H9 (cell line): ENCODE data around the gene FOSL2. TPM values are rescaled to one million over a fixed set of nuclear protein-coding genes. Genes with fewer than 3 reads are reported as not detected.

ENCODE experiments used
- DNase-seq: peaks from one replicate; pipeline ENCODE4 v3.0.0-alpha.2; 2017
- H2AFZ ChIP-seq: one replicate; pipeline ENCODE4 v1.6.1; 2013; ENCODE audit warnings: mild to moderate bottlenecking, low read length, control low read depth, moderate library complexity
- H2AK5ac ChIP-seq: 2 replicates; pipeline ENCODE4 v1.6.1; 2013; ENCODE audit warnings: low read length, control low read depth, mixed read lengths; ENCODE audit not compliant: insufficient read length
- H2BK120ac ChIP-seq: one replicate; pipeline ENCODE4 v1.6.1; 2013; ENCODE audit warnings: low read depth, mild to moderate bottlenecking, low read length, control low read depth, inconsistent platforms; ENCODE audit not compliant: poor library complexity, severe bottlenecking
- H2BK12ac ChIP-seq: 2 replicates; pipeline ENCODE4 v1.6.1; 2013; ENCODE audit warnings: low read length, control low read depth, mixed read lengths, low read depth; ENCODE audit not compliant: insufficient read length
- H2BK15ac ChIP-seq: 2 replicates; pipeline ENCODE4 v1.6.1; 2013; ENCODE audit warnings: low read depth, low read length, control low read depth
- H2BK20ac ChIP-seq: one replicate; pipeline ENCODE4 v1.6.1; 2013; ENCODE audit warnings: low read depth, mild to moderate bottlenecking, low read length, control low read depth, inconsistent platforms; ENCODE audit not compliant: poor library complexity, severe bottlenecking
- H2BK5ac ChIP-seq: 2 replicates; pipeline ENCODE4 v1.6.1; 2013; ENCODE audit warnings: low read length, control low read depth, mixed read lengths; ENCODE audit not compliant: insufficient read length
- H3K14ac ChIP-seq: 2 replicates; pipeline ENCODE4 v1.6.1; 2013; ENCODE audit warnings: low read length, control low read depth; ENCODE audit not compliant: insufficient read depth
- H3K18ac ChIP-seq: 2 replicates; pipeline ENCODE4 v1.6.1; 2013; ENCODE audit warnings: low read depth, mild to moderate bottlenecking, mixed read lengths, low read length, control low read depth; ENCODE audit not compliant: insufficient read length
- H3K23ac ChIP-seq: 2 replicates; pipeline ENCODE4 v1.6.1; 2013; ENCODE audit warnings: low read length, control low read depth, mixed read lengths, low read depth; ENCODE audit not compliant: insufficient read length
- H3K23me2 ChIP-seq: 2 replicates; pipeline ENCODE4 v1.6.1; 2013; ENCODE audit warnings: low read depth, mild to moderate bottlenecking, mixed read lengths, low read length, control low read depth; ENCODE audit not compliant: insufficient read length, poor library complexity, severe bottlenecking
- H3K27ac ChIP-seq: 2 replicates; pipeline ENCODE4 v1.5.1; 2013; ENCODE audit warnings: low read length, control low read depth, mixed read lengths, low read depth; ENCODE audit not compliant: insufficient read length
- H3K27me3 ChIP-seq: 2 replicates; pipeline ENCODE4 v1.6.1; 2013; ENCODE audit warnings: low read length, control low read depth, inconsistent platforms; ENCODE audit not compliant: insufficient read depth
- H3K4ac ChIP-seq: 2 replicates; pipeline ENCODE4 v1.6.1; 2013; ENCODE audit warnings: low read depth, mild to moderate bottlenecking, control low read depth, inconsistent platforms, low read length, moderate library complexity
- H3K4me1 ChIP-seq: 2 replicates; pipeline ENCODE4 v1.6.1; 2013; ENCODE audit warnings: low read length, control low read depth, inconsistent platforms; ENCODE audit not compliant: insufficient read depth
- H3K4me2 ChIP-seq: 2 replicates; pipeline ENCODE4 v1.6.1; 2013; ENCODE audit warnings: low read length, control low read depth, mixed read lengths; ENCODE audit not compliant: insufficient read length, insufficient read depth
- H3K56ac ChIP-seq: 2 replicates; pipeline ENCODE4 v1.6.1; 2013; ENCODE audit warnings: low read depth, mild to moderate bottlenecking, mixed read lengths, low read length, control low read depth; ENCODE audit not compliant: insufficient read length
- H3K79me1 ChIP-seq: 2 replicates; pipeline ENCODE4 v1.6.1; 2013; ENCODE audit warnings: low read depth, mild to moderate bottlenecking, moderate library complexity, low read length, control low read depth, inconsistent platforms; ENCODE audit not compliant: insufficient read depth, poor library complexity, severe bottlenecking
- H3K79me2 ChIP-seq: 2 replicates; pipeline ENCODE4 v1.6.1; 2013; ENCODE audit warnings: low read length, control low read depth, inconsistent platforms; ENCODE audit not compliant: insufficient read depth
- H3K9ac ChIP-seq: 2 replicates; pipeline ENCODE4 v1.6.1; 2013; ENCODE audit warnings: low read length, control low read depth, mixed read lengths; ENCODE audit not compliant: insufficient read length; ENCODE audit errors: extremely low read depth
- H3K9me3 ChIP-seq: one replicate; pipeline ENCODE4 v1.6.1; 2013; ENCODE audit warnings: low read depth, low read length, inconsistent platforms; ENCODE audit not compliant: control insufficient read depth
- H3T11ph ChIP-seq: one replicate; pipeline ENCODE4 v1.6.1; 2013; ENCODE audit warnings: mild to moderate bottlenecking, low read length, control low read depth, inconsistent platforms
- H4K20me1 ChIP-seq: one replicate; pipeline ENCODE4 v1.6.1; 2013; ENCODE audit not compliant: control insufficient read depth, insufficient read length, insufficient read depth
- H4K5ac ChIP-seq: 2 replicates; pipeline ENCODE4 v1.6.1; 2013; ENCODE audit warnings: low read depth, mild to moderate bottlenecking, mixed read lengths, low read length, control low read depth; ENCODE audit not compliant: insufficient read length
- H4K8ac ChIP-seq: replicated peaks from 2 replicates; pipeline ENCODE4 v1.6.1; 2013; ENCODE audit warnings: low read length, control low read depth, mixed read lengths, low read depth; ENCODE audit not compliant: insufficient read length
- H4K91ac ChIP-seq: 2 replicates; pipeline ENCODE4 v1.6.1; 2013; ENCODE audit warnings: low read depth, mild to moderate bottlenecking, moderate library complexity, mixed read lengths, low read length, control low read depth; ENCODE audit not compliant: insufficient read length
- H3K27ac Mint-ChIP-seq, 3 experiments: 2 replicates in 2 of 3; 3 replicates in 1 of 3; pipeline ENCODE4 v1.8.0; 2020 to 2021; ENCODE audit warnings: mixed read lengths in 3 of 3, mild to moderate bottlenecking in 1 of 3, moderate library complexity in 1 of 3
- H3K27me3 Mint-ChIP-seq: 2 replicates; pipeline ENCODE4 v1.8.0; 2021; ENCODE audit warnings: low read depth, mild to moderate bottlenecking, moderate library complexity, mixed read lengths
- H3K36me3 Mint-ChIP-seq, 3 experiments: 2 replicates in 2 of 3; 3 replicates in 1 of 3; pipeline ENCODE4 v1.8.0; 2020 to 2021; ENCODE audit warnings: low read depth in 3 of 3, mixed read lengths in 3 of 3; ENCODE audit not compliant: insufficient read depth in 1 of 3
- H3K4me1 Mint-ChIP-seq, 2 experiments: 2 replicates each; pipeline ENCODE4 v1.8.0; 2020; ENCODE audit warnings: mixed read lengths in 2 of 2
- H3K4me3 Mint-ChIP-seq, 2 experiments: 2 replicates in 1 of 2; 3 replicates in 1 of 2; pipeline ENCODE4 v1.8.0; 2020 to 2021; ENCODE audit warnings: mild to moderate bottlenecking in 2 of 2, mixed read lengths in 2 of 2, moderate library complexity in 1 of 2
- H3K9me3 Mint-ChIP-seq, 2 experiments: 2 replicates in 1 of 2; 3 replicates in 1 of 2; pipeline ENCODE4 v1.8.0; 2020; ENCODE audit warnings: mild to moderate bottlenecking in 2 of 2, mixed read lengths in 2 of 2, moderate library complexity in 1 of 2
- WGBS: extraction: QIAGEN DNeasy Blood & Tissue Kit; methylation state at CpG from one replicate; pipeline ENCODE4 v1.1.7; 2013; ENCODE audit warnings: missing lambda C conversion rate, low lambda C conversion rate, mixed read lengths; ENCODE audit not compliant: insufficient read length; ENCODE audit errors: extremely low coverage; 5-methylcytosine and 5-hydroxymethylcytosine counted together
- total RNA-seq: library from RNA; stranded (reverse); gene quantifications from 2 replicates; pipeline ENCODE4 v1.2.1, GENCODE V29; 2021
- TF ChIP-seq, protein P1 (sequence below): fragments of 200-600 bp; sonication (generic); conservative IDR thresholded peaks from 3 replicates; pipeline ENCODE4 v1.8.0; 2021; ENCODE audit warnings: antibody characterized with exemption, mild to moderate bottlenecking

Gene FOSL2
- total RNA-seq, 1 experiment from 2014 or later = 7.4 TPM

DNA sequence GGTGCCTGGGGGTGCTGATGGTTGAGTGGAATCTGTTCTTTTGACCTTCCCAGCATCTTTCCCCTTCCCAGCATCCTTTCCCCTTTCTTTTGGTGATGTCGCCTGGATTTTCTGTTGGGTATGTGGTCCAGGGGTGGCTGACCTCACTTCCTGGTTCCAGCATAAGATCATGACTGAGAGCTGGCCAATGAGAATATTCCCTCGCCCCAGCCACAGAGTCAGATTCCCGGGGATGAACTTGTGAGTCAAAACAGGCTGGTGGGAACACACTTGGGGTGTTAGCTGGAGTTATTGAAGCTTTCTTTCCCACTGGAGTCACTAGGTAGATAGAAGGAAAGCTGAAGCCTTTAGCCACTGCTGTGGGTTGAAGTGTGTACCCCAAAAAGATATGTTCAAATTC is 28.0 kb upstream of the FOSL2 start:
- Histone ChIP-seq H3K18ac (no peak overlapping the region), H4K91ac (no peak overlapping the region), H4K5ac (no peak overlapping the region), H2BK15ac (no peak overlapping the region), H4K8ac (no peak overlapping the region), H3K27ac (no peak overlapping the region), H3K14ac (no peak overlapping the region), H2AFZ (no peak overlapping the region), H3T11ph (no peak overlapping the region), H3K4me1 (no peaks in the 10 kb centered on the region), H2BK20ac (no peak overlapping the region), H3K79me1 (no peaks in the 10 kb centered on the region), H3K27me3 (no peaks in the 10 kb centered on the region), H3K9ac (no peak overlapping the region), H3K9me3 (no peaks in the 10 kb centered on the region), H3K56ac (no peak overlapping the region), H3K4me2 (no peak overlapping the region), H3K79me2 (no peaks in the 10 kb centered on the region), H3K23ac (no peak overlapping the region), H3K4ac (no peak overlapping the region), H2BK5ac (no peak overlapping the region), H2BK120ac (no peak overlapping the region), H4K20me1 (no peaks in the 10 kb centered on the region), H3K23me2 (no peaks in the 10 kb centered on the region), H2AK5ac (no peak overlapping the region), H2BK12ac (no peak overlapping the region)
- no peaks in the 10 kb centered on the region for H3K36me3 Mint-ChIP-seq
- DNase-seq = no peak
- peaks cover 11% of the 10 kb centered on the region for H3K27me3 Mint-ChIP-seq
- H3K4me1 Mint-ChIP-seq = peaks cover 17 to 26% of the 10 kb centered on the region in 2 experiments
- H3K27ac Mint-ChIP-seq = no peak overlapping the region
- no CpG with 5 or more reads among the region's 3 CpGs for WGBS
- TF ChIP-seq, protein P1, sequence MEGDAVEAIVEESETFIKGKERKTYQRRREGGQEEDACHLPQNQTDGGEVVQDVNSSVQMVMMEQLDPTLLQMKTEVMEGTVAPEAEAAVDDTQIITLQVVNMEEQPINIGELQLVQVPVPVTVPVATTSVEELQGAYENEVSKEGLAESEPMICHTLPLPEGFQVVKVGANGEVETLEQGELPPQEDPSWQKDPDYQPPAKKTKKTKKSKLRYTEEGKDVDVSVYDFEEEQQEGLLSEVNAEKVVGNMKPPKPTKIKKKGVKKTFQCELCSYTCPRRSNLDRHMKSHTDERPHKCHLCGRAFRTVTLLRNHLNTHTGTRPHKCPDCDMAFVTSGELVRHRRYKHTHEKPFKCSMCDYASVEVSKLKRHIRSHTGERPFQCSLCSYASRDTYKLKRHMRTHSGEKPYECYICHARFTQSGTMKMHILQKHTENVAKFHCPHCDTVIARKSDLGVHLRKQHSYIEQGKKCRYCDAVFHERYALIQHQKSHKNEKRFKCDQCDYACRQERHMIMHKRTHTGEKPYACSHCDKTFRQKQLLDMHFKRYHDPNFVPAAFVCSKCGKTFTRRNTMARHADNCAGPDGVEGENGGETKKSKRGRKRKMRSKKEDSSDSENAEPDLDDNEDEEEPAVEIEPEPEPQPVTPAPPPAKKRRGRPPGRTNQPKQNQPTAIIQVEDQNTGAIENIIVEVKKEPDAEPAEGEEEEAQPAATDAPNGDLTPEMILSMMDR = no peak
- no peak overlapping the region; a peak in 1 of 5 replicates for H3K4me3 Mint-ChIP-seq
- H3K9me3 Mint-ChIP-seq = no peaks in the 10 kb centered on the region
